Activated CD4-positive, alpha-beta T cell treated with anti-CD3 and anti-CD28 coated beads, Interleukin-2, Interleukin-6, amounts not matched to agents 100 ng/mL and 50 ng/mL, durations not matched to agents 16 hours and 8 hours (primary cell): ENCODE data around the gene CLCNKB.
A peak's percentile ranks its signal among the peaks of the same experiment; 100 is the strongest.
"Not testable (repeated sequence)": the region's sequence is repeated elsewhere in the genome, so short reads cannot be mapped to it uniquely, and the experiment has no call there.

ENCODE experiments used
- DNase-seq: peaks from one replicate; pipeline ENCODE4 v3.0.0-alpha.2; 2020

CLCNKB gene

GRCh38 chr1:16061989-16062686 lies 18.6 kb downstream of the CLCNKB start:
- not testable (repeated sequence) for DNase-seq

DNA sequence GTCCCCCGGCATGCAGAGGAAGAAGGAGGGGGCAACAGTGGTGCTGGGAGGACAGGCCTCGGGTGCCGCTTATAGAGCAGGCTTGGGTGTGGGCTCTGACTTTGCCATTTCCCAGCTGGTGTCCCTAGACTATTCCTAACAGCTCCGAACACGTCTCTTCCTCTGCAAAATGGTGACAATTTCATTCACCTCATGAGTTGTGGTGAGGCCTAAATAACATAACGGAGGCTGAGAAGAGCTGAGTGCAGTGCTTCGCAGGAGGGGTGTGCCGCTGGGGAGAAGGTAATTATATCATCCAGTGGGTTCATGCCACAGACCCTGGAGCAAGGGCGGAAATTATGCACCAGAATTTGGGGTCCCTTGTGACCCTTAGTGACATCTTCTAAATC lies 19.1 kb downstream of the CLCNKB start:
- not testable (repeated sequence) for DNase-seq

DNA sequence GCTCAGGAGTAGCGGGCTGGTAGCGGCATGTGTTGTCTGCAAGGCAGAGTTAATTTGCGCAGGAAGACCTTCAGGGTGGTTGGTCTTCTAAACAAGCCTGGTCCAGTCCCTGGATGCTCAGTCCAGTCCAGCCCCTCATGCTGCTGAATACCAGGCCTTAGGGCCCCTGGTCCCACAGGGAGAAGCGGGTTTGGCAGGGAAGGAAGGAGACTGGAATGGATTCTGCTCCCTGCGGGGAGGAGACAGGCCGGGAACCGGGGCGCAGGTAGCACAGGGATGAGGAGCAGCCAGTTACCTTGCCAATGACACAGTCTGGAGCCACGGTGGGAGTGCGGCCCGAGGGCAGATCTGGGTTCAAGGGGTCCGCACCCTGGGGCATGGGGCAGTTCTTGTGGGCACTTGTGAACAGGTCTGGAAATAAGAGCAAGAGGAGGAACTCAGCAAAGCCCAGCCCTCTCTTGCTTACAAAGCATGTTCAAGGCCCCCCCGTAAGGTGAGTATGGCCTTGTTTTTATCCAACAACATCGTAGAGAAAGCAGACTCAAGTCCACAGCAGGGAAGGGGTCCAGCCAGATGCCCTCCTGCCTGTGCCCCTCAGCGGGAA lies 19.7 kb downstream of the CLCNKB start:
- no peak for DNase-seq

GRCh38 chr1:16063921-16064320 lies 20.3 kb downstream of the CLCNKB start:
- DNase-seq = no peak

- no peak for DNase-seq
Observed at GRCh38 chr1:16064536-16065268, 21.1 kb downstream of the CLCNKB start.

- DNase-seq = no peak
Observed at GRCh38 chr1:16065269-16065576, 21.6 kb downstream of the CLCNKB start.

DNA sequence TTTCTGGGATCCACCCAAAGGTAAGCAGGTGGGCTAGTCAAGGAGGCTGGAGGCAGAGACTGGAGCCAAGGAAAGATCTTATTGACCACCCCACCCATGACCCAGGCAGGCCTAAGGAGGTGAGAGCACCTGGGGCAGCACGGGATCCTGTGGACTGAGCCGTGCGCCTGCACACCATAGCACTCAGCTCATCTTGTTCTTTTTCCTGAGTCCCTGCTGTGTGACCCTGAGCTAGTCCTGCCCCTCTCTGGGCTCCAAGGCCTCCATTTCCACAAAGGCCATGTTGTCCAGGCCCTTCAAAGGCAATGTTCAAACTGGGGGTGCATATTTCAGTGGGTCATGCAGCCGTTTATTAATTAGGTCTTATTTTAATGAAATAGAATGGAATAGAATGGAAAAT lies 22.7 kb downstream of the CLCNKB start:
- no peak for DNase-seq

GRCh38 chr1:16067127-16067768 lies 23.7 kb downstream of the CLCNKB start:
- no peak for DNase-seq

- DNase-seq = no peak
Observed at GRCh38 chr1:16067933-16068332, 24.4 kb downstream of the CLCNKB start.

DNA sequence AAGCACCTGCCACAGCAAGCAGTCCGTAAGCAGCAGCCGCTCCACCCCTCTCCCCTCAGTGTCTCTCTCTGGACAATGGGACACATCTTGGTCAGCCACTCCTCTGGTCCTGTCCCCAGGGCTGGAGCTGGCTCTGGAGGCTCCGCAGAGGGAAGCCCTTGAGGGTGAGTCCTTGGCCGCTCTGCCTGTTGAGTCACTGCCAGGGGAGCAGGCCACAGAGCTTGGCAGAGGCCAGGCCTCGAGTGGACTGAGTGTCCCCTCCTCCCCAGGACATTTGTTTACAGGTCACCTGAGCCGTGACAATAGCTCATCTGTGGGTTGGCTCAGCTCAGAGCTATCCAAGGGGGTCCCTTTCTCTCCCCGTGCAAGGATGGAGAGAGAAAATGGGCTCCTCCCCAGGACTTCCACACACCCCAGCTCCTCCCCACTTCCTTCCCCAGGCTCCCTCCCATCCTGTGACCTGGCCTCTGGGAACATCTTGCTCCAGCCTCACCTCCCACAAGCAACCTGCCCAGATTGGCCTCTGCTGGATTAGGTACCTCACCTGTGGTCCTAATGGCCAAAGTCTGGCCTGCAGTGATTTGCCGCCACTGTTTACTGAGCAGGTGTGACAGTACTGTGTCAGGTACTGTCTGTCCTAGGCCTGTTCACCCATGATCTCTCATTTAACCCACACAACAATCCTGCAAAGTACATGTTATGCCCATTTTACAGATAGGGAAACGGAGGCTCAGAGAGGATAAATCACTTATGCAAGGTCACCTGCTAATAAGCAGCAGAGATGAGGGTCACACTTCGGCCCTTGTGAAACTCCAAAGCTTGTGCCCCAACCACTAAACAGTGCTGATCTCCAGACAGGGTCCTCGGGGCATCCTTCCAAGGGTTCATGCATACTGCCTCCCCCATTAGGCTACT lies 25.0 kb downstream of the CLCNKB start:
- DNase-seq = no peak

GRCh38 chr1:16070640-16071355 lies 27.2 kb downstream of the CLCNKB start:
- DNase-seq = no peak

DNA sequence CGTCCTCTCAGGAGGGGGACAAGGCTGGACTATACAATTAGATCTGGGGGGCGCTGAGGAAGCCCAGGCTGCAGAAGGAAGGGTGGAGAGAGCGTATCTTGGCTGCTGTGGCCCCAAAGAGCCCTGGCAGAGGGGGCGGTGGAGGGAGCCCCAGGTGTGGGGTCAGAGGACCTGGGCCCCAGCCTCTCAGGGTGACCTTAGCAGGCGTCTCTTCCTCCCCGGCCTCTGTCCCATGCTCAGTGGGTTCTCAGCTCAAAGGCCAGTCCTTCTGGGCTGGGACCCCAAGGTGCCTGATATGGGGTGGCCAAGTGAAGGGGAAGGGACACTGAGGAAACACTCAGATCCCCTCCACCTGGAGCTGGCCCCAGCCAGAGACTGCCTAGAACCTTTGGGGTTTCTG lies 28.0 kb downstream of the CLCNKB start:
- DNase-seq = no peak

DNA sequence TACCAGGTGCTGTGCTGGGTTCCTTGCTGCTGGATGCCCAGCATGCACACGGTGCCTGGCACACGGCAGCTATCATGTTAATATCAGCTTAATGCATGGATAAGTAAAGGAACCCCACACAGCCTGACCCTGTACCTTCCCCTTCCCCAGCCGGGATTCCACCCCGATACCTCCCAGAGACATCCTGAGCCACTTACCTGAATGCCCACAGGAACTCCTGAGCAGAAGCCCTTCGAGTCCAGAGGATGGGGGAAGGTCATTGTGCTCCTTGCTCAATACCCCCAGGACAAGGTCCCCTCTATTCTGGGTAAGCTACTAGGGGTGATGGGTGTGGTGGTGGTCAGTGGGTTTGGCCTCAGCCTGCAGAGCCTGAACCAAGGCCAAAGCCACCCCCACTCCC lies 28.5 kb downstream of the CLCNKB start:
- no peak for DNase-seq

- DNase-seq = no peak
Observed at GRCh38 chr1:16072616-16073484, 29.3 kb downstream of the CLCNKB start.

DNA sequence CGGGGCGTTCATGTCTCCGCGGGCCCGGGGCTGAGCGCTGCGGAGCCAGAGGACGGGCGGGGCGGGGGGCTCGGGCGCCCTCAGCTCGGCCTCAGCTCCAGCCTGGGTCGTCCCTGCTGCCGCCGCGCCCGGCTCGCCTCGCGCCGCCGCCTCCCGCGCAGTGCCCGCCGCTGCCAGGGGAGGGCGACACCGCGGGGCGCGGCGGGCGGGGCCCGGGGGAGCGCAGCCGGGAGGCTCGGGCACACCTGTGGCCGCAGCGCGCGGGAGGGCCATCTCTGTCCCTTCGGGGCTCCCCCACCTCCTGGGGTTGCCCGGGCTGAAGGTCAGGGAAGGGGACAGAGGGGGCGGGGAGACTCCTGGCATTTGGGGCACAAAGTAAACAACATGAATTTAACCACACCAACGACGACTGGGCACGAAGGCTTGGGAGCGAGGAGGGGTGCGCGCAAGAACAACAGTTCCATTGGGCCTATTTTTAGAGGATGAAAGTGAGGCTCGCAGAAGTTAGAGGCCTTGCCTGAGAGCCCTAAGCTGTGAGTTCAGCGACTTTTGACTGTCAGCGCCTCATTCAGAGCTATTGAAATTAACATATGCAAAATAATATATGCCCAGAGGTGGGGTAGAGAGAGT lies 30.0 kb downstream of the CLCNKB start, which contains the start of gene FAM131C:
Gene FAM131C (minus strand): TSS at position 162 of the 630 bp plus-strand sequence. CDS start 209 bp downstream, outside the sequence.
- DNase-seq = peak; percentile 44

DNA sequence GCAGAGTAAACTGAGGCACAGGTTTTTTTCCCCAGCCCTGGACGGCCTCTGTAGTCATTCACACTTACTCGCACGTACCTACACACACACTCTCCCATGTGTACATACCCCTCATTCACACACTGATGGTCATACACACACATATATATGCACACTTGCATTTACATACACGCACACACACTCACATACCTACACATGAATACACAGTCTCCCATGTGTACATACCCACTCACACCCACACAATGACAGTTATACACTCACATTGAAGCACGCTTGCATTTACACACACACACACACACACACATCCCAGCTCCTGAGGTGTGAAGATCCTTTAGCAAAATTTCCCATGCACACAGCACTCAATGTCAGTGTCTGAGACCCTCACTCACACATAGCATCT lies 30.6 kb downstream of the CLCNKB start:
- DNase-seq = no peak

- no peak for DNase-seq
Observed at GRCh38 chr1:16075337-16076030, 31.9 kb downstream of the CLCNKB start.

DNA sequence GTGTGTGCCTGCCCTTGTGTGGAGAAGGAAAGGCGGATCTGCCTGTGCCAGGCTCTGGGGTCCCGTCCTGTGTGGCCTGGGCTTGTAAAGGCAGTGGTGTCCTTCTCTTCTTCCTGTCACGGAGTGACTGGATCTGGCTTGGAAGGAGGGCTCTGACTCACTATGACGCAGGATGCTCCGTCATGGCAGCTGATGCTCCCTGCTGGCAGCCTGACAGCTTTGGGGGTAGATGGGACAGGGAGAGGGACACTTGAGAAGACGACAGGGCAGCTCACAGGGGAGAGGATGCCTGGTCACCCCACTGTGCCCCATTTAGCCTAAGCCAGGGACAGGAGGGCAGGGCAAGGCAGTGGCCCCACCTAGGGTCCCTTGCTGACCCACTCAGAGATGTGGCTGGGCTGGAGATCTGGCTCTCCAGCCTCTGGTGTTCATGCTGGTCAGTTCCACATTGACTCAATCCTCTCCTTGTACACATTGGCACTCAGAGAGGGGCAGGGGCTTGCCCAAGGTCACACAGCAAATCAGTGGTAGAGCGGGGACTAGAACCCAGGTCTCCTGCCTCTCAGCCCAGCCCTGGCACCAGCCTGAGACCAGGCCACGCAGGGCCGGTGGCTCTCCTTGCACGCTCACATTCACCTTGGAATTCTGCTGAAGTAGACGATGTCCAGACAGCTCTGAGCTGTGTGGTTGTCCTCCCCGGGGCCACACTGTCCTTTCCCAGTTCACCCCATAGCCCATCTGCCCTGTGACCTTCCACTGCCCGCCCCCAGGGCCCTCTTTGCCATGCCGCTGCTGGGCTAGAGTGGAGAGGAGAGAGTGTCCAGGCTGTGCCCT lies 32.7 kb downstream of the CLCNKB start:
- no peak for DNase-seq

- no peak for DNase-seq
Observed at GRCh38 chr1:16076865-16077238, 33.3 kb downstream of the CLCNKB start.
